ENCODE data around the gene HAGH.

The HAGH gene

DNA sequence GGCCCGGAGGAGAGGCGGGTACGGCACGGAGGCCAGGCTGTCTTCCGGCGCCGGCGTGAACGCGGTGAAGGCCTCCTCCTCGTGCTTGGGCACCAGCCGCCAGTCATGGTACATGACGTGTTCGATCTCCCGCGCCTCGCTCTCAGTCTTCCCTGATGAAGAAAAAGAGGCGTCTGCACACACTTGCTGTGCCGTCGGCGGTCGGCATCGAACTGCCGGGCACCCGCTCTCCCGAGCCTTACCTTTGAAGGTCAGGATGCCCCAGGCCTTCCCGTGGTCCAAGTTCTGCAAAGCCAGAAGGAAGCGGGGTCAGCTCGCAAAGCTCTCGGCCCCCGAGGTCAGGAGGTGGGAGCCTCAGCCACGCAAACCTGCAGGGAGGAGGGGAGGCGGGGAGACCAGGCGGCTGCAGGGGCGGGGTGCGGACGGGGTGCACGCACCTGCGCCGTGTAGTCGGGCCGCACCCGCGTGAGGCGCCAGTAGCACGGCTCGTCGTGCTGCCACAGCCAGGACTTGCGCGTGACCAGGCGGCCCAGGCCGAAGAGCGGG is 54.2 kb downstream of the HAGH start, which contains the start of gene EME2:
Gene EME2, plus strand, starts transcription at position 449 of the 546 bp plus-strand sequence. CDS start 418 bp downstream, outside the sequence.
- no peak for DNase-seq

GRCh38 chr16:1771864-1772361 is 54.7 kb downstream of the HAGH start:
- no peak for DNase-seq

DNA sequence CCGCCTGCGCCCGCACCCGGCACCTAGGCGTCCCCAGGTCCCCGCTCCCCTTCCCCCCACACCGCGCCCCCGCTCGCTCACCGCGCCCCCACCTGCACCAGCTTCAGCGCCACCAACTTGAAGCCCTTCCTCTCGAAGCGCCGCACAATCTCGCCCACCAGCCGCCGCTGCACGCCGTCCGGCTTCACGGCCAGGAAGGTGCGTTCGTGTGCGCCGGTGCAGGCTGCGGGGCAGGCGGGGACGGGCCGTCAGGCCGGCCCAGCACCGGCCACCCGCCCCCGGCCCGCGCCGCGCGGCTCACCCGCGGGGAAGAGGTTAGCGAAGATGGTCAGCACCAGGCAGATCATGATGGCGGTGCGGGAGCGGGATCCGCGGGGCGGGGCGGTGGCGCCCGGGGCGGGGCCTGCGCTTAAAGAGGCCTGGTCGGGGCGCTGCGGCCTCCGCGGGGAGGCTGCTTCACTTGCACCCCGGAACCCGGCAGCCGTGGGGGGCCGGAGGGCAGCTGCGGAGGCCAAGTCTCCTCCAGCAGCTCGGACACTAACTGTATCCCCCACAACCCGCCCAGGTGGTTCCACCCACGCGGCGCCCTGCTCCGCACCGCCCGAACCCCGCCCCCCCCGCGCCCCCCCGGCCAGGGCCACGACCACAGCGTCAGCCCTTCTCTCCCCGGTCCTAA is 55.3 kb downstream of the HAGH start, which contains the start of gene NME3:
Gene NME3, minus strand, starts transcription at position 356 of the 676 bp plus-strand sequence. Its CDS starts 9 bp downstream, at position 347.
- DNase-seq = no peak

DNA sequence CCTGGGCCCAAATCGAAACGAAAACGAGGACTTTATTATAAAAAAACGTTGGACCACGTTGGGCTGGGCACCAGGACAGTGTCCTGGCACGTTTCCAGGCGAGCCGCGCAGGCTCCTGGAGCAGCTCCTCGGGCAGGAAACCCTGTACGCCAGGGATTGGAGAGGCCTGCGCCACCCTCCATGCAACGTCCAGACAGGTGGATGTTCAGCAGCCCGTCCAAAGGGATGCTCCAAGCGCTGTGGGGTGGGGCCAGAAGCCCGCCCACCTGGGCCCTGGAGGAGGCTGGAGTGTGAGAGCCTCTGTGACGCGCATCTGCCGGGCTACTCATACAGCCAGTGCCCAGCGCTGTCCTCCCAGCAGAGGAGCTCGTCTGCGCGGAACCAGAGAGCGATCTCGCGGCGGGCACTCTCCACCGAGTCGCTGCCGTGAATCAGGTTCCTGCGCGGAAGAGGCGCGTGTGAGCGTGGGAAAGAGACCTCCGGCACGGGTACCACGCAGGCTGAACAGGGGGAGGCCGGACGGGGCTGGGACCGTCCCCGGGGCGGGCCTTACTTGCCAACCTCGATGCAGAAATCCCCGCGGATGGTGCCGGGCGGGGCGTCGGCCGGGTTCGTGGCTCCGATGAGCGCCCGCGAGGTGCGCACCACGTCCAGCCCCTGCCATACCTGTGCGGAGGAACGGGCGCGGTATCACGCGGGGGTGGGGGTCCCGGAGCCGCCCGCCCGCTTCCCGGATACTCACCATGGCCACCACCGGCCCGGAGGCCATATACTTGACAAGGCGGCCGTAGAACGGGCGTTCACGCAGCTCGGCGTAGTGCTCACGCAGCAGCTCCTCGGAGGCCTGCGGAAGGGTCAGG is 56.1 kb downstream of the HAGH start:
- DNase-seq = no peak

DNA sequence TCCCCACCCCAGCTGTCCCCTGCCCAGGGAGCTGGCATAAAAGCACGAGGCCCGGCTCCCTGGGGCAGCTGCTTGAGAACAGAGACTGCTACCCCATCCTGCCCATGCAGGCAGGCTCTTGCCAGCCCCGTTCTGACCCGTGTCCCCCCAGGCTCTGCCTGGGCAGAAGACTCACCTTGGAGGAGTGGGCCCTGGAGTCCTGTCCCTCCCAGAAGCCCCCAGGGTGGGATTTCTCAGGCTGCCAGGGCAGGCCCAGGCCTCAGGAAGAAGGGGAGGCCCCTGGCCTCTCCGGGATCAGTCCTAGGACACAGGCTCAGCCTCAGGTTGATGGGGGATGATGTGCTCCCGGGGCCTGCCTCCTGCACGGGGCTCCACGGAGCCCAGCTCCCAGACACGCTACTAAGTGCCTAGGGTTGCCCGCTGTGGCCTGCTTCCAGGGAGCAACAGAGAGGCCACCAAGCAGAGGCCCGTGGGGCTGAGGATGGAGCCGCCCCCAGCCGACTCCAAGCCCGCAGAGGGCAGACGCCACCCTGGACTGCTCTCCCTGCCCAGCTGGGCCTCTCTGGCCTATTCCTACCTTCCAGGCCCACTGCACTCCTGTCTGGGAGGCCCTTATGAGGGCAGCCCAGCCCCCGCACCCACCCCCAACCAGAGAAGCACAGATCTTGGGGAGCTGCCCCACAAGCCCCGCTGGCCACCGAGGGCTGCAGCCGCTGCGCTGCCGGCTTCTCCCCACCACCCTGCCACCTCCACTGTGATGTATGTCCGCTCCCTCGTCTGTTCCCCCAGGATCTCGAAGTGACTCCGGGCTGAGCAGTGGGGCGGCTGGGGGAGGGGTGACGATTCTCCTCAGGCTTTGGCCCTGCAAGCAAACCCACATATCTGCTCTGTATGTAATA is 57.0 kb downstream of the HAGH start:
- DNase-seq = no peak

DNA sequence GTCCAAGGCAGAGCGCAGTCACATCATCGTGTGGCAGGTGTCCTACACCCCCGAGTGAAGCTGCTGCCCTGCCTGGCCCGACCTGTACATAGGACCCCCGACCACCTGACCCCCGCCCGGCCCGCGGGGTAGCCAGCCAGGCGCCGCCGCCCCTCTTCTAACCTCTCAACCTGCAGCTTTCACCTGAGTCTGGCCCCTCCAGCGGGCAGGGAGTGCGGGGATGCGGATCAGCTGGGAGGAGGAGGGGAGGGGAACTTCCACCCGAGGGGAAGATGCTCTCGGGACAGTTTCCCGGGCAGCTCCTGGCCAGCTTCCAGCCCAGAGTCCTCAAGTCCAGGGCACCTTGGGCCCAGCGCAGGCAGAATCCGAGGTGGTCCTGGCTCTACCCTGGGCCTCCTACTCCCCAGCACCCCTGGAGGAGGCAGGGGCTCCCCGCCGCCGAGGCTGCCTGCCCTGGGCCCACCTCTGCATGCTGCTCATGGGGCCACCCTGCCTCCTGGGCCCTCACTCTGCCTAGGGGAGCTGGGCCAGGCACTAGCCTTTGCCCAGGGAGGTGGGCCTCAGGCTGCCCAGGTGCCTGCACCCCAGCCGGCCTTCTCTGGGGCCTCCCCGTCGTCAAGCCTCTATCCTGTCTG is 57.7 kb downstream of the HAGH start:
- no peak for DNase-seq

DNA sequence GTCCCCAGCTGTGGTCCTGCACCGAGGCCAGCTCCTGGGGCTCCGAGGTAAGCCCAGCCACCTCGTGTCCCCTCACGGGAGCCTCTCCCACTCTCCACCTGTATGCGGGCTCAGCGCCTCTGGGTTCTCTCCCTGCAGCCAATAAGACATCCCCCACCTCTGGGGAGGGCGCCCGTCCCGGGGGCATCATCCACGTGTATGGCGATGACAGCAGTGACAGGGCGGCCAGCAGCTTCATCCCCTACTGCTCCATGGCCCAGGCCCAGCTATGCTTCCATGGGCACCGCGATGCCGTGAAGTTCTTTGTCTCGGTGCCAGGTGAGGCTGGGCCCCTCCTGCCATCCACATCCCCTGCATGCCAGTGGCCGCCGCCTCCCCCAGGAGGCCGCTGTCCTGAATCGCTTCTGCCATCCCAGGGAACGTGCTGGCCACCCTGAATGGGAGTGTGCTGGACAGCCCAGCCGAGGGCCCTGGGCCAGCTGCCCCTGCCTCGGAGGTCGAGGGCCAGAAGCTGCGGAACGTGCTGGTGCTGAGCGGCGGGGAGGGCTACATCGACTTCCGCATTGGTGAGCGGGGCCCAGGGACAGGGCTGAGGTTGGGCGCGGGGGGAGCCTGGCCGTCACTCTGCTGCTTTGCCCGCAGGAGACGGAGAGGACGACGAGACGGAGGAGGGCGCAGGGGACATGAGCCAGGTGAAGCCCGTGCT is 58.4 kb downstream of the HAGH start:
- DNase-seq = no peak

DNA sequence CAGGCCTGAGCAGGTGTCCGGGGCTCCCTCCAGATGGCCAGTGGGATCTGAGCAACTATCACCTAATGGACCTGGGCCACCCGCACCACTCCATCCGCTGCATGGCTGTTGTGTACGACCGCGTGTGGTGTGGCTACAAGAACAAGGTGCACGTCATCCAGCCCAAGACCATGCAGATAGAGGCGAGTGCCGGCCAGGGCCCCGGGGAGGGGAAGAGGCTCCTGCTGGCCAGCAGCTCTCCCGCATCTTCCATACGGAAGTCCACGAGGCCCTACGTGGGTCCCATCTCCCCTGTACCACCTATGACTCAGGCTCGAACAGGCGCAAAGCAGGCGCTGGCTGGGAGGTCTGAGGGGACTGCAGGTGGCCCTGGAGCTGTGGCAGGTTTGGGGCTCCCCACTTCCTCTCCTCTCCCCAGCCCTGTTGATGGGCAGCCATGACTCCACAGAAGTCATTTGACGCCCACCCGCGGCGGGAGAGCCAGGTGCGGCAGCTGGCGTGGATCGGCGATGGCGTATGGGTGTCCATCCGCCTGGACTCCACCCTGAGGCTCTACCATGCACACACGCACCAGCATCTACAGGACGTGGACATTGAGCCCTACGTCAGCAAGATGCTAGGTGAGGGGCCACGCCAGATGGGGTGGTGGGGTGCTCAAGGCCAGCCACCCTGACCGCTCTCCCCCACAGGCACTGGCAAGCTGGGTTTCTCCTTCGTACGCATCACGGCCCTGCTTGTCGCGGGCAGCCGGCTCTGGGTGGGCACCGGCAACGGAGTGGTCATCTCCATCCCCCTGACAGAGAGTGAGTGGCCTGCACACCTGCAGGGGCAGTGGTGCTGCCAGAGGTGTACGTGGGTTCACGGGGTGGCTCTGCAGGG is 59.3 kb downstream of the HAGH start:
- no peak for DNase-seq

GRCh38 chr16:1766701-1767100 is 59.9 kb downstream of the HAGH start:
- DNase-seq = no peak

DNA sequence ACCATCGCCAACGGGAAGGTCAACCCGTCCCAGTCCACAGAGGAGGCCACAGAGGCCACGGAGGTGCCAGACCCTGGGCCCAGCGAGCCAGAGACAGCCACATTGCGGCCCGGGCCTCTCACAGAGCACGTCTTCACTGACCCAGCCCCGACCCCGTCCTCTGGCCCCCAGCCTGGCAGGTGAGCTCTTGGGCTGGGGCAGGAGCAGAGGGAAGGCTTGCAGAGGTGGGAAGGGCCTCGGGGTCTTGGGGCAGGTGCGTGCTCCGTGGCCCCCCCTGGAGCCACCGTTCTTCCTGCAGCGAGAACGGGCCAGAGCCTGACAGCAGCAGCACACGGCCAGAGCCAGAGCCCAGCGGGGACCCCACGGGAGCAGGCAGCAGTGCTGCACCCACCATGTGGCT is 60.4 kb downstream of the HAGH start:
- no peak for DNase-seq

DNA sequence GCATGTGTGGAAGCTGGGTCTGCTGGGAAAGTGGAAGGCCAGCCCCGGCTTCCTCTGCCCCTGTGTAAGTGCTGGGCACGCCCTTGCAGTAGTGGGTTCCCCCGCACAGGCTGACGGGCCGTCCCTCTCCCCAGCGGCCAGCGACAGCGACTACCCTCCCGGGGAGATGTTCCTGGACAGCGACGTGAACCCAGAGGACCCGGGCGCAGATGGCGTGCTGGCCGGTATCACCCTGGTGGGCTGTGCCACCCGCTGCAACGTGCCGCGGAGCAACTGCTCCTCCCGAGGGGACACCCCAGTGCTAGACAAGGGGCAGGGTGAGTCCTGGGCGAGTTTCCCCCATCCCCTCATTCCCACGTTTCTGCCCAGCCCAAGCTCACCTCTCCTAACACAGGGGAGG is 60.8 kb downstream of the HAGH start:
- no peak for DNase-seq

DNA sequence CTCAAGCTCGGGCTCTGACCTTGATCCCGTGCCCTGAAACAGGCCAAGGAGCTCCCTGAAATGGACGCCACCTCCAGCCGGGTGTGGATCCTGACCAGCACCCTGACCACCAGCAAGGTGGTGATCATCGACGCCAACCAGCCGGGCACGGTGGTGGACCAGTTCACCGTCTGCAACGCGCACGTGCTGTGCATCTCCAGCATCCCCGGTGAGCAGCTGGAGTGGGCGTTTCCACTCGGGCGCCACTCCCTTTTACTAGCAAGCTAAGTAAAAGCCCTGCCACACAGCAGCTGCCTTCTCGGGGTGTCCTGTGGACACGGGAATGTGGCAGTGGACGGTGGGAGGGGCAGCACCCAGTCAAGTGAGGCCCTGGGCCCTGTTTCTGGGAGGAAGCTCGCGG is 61.7 kb downstream of the HAGH start:
- no peak for DNase-seq

DNA sequence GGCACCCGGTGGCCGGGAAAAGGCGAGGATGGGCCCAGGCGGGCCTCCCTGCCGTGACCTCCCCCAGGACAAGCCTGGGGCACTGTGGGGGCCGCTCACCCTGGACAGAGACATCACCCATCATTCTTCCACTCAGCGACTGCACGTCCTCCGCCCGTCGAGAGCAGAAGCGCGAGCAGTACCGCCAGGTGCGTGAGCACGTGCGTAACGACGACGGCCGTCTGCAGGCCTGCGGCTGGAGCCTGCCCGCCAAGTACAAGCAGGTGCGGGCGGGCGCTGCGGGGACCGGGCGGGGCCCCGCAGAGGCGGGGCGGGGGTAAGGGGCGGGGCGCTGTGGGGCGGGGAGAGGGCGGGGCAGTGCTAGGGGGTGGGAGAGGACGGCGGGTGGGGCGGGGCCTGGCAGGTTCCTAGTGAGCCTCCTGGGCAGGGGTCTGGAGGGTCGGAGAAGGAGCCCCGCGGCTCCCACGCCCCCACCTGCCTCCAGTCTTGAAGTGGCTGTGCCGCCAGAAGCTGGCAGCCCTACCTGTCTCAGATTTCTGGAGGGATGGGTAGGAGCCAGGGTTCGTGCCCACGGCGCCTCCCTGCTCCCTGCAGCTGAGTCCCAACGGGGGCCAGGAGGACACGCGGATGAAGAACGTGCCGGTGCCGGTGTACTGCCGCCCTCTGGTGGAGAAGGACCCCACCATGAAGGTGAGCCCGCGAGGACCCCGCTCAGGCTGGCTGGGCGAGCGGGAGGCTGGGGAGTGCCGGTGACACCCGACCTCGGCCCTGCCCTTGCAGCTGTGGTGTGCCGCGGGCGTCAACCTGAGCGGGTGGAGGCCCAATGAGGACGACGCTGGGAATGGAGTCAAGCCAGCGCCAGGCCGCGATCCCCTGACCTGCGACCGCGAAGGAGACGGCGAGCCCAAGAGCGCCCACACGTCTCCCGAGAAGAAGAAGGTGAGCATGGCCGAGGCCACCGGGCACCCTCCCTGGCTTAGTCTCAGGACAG is 62.8 kb downstream of the HAGH start:
- DNase-seq = no peak

DNA sequence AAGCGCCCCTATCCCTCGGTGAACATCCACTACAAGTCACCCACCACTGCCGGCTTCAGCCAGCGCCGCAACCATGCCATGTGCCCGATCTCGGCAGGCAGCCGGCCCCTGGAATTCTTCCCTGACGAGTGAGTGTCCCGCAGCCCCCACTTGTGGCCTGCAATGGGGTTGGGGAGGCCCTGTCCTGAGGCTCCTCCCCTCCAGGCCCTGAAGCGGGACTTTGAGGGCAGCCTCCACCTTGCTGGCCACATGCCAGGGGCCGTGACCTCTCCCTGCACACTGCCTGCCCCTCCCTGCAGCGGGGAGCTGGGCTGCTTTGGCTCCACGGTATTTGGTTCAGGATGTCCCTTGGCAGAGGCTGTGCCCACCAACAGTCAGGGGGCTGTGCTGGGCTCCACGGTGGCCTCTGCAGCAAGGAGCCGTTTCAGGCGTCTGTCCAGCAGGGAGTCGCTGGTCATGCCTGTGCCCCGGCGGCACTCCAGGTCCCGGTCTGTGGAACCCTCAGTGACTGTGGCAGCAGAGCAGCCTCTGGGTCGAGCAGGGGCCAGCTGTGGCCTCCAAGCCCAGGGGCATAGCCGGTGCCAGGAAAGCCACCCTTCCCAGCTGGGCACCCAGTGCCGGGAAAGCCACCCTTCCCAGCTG is 63.6 kb downstream of the HAGH start:
- DNase-seq = no peak

GRCh38 chr16:1762196-1762878 is 64.3 kb downstream of the HAGH start:
- no peak for DNase-seq

GRCh38 chr16:1761751-1762150 is 64.9 kb downstream of the HAGH start:
- no peak for DNase-seq

- DNase-seq = no peak
These were observed 65.7 kb downstream of the HAGH start for GRCh38 chr16:1760911-1761310.

DNA sequence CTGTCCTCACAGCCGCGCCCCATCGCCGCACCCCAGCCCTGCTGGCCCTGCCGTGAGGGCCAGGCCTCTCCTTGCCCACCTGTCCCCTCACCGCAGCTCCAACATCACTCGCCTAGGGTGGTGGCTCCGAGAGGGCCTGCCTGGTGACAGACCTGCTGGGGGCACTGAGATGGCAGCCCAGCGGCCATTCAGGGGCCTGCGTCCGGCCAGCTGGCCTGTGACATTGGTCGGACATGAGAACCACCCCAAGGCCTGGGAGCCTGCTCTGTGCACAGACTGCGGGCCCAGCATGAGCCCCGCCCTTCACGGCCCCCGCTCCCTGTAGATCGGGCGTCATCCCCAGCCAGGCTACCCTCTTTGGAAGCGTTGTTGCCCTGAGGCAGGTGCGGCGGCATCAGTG is 67.1 kb downstream of the HAGH start:
- no peak for DNase-seq

Data from GDM1 (cell line).